K562 (cell line): ENCODE results near the gene EHBP1L1. TPM values are rescaled to one million over a fixed set of nuclear protein-coding genes. Genes with fewer than 3 reads are reported as not detected.
"Not testable (repeated sequence)": the region's sequence is repeated elsewhere in the genome, so short reads cannot be mapped to it uniquely, and the experiment has no call there.

ENCODE experiments used
- ATAC-seq: fragments of 200-7000 bp; cut with Tn5 transposase; 3 replicates; pipeline ENCODE4 v1.9.1; 2020; ENCODE audit warnings: moderate library complexity
- BruUV-seq: library from RNA; stranded (reverse); fragments of 400-500 nt; replicated peaks from 2 replicates; lab custom pipeline; 2021; lab: Mats Ljungman, UMichigan
- CTCF ChIA-PET: fragments of 300-600 bp; formaldehyde crosslinking; extraction: SDS; loops from one replicate; lab custom pipeline; 2021; ENCODE audit warnings: low intra/inter-chr PET ratio; lab: Yijun Ruan, JAX
- POLR2A ChIA-PET: fragments of 300-600, 350-650 bp; sonication (Branson Sonifier 250); formaldehyde crosslinking; extraction: SDS; loops from one replicate; lab custom pipeline; 2021; ENCODE audit warnings: antibody characterized with exemption, inconsistent platforms; lab: Yijun Ruan, JAX
- DNase-seq, 4 experiments: peaks; one replicate each; pipeline versions ENCODE4 v3.0.0 to v3.0.0-alpha.2; 2011 to 2018; ENCODE audit warnings: low spot score in 3 of 4, mixed read lengths in 3 of 4; ENCODE audit errors: extremely low read depth in 1 of 4
- FAIRE-seq: peaks from 2 replicates; lab custom pipeline; 2011; peaks lifted over from hg19 to GRCh38; lab: Jason Lieb, UNC
- H2AFZ ChIP-seq: 2 replicates; pipeline ENCODE4 v1.6.0; 2011; ENCODE audit warnings: low read depth, low read length, control low read depth, inconsistent platforms
- H3K27ac ChIP-seq: fragments of 200-600 bp; 3 replicates; pipeline ENCODE4 v1.8.0; 2011; ENCODE audit warnings: low read depth, mild to moderate bottlenecking, control low read depth, inconsistent platforms, low read length, moderate library complexity, mixed read lengths; ENCODE audit errors: extremely low read depth
- H3K27me3 ChIP-seq, 2 experiments: fragments of 300-600 bp in 1 of 2; 2 replicates in 1 of 2; 3 replicates in 1 of 2; pipeline versions ENCODE4 v1.6.0 to v1.8.0; 2011; ENCODE audit warnings: inconsistent platforms in 2 of 2, low read length in 2 of 2, mild to moderate bottlenecking in 1 of 2, mixed read lengths in 1 of 2, moderate library complexity in 1 of 2; ENCODE audit not compliant: control insufficient read depth in 2 of 2, insufficient read depth in 2 of 2
- H3K36me3 ChIP-seq: fragments of 300-600 bp; 3 replicates; pipeline ENCODE4 v1.8.0; 2011; ENCODE audit warnings: mild to moderate bottlenecking, low read length, inconsistent platforms; ENCODE audit not compliant: control insufficient read depth, insufficient read depth
- H3K4me1 ChIP-seq, 2 experiments: fragments of 200-600 bp in 1 of 2; replicated peaks in 1 of 2; 2 replicates in 1 of 2; 3 replicates in 1 of 2; pipeline versions ENCODE4 v1.5.1 to v1.8.0; 2011; ENCODE audit warnings: inconsistent platforms in 2 of 2, low read length in 2 of 2, mild to moderate bottlenecking in 1 of 2, mixed read lengths in 1 of 2, moderate library complexity in 1 of 2; ENCODE audit not compliant: control insufficient read depth in 2 of 2, insufficient read depth in 2 of 2
- H3K4me2 ChIP-seq: 2 replicates; pipeline ENCODE4 v1.6.1; 2011; ENCODE audit warnings: low read length, control low read depth, inconsistent platforms, mixed read lengths; ENCODE audit not compliant: insufficient read depth
- H3K4me3 ChIP-seq: fragments of 200-600 bp; sonication (generic), shearing (Covaris generic); 2 replicates; pipeline ENCODE4 v1.5.1; 2016; ENCODE audit warnings: control low read depth, inconsistent platforms
- H3K79me2 ChIP-seq: fragments of 200-600 bp; 3 replicates; pipeline ENCODE4 v1.8.0; 2011; ENCODE audit warnings: low read length, inconsistent platforms; ENCODE audit not compliant: control insufficient read depth, insufficient read depth
- H3K9ac ChIP-seq, 2 experiments: 2 replicates each; pipeline versions ENCODE4 v1.6.0 to v1.6.1; 2011; ENCODE audit warnings: low read depth in 2 of 2, low read length in 2 of 2, control low read depth in 1 of 2, inconsistent platforms in 1 of 2, mild to moderate bottlenecking in 1 of 2, mixed read lengths in 1 of 2; ENCODE audit not compliant: insufficient read depth in 1 of 2
- H3K9me1 ChIP-seq: one replicate; pipeline ENCODE4 v1.6.0; 2011; ENCODE audit warnings: inconsistent platforms, mild to moderate bottlenecking, low read length, moderate library complexity; ENCODE audit not compliant: control insufficient read depth, insufficient read depth
- H3K9me3 ChIP-seq: replicated peaks from 2 replicates; pipeline ENCODE4 v1.5.1; 2011; ENCODE audit warnings: low read depth, low read length, inconsistent platforms; ENCODE audit not compliant: control insufficient read depth, insufficient read depth
- H4K20me1 ChIP-seq: replicated peaks from 2 replicates; pipeline ENCODE4 v1.6.1; 2011; ENCODE audit warnings: low read length, inconsistent platforms, mixed read lengths; ENCODE audit not compliant: control insufficient read depth, insufficient read depth
- KDM1A ChIP-seq, 2 experiments: fragments of 450-650 bp; IDR thresholded peaks; 2 replicates each; pipeline ENCODE4 v1.6.1; 2016; ENCODE audit warnings: mild to moderate bottlenecking in 2 of 2
- NFIC ChIP-seq: fragments of 450-650 bp; IDR thresholded peaks from 2 replicates; pipeline ENCODE4 v1.6.1; 2017; ENCODE audit warnings: mild to moderate bottlenecking, inconsistent platforms
- SPI1 ChIP-seq: IDR thresholded peaks from 2 replicates; pipeline ENCODE4 v1.6.1; 2011; ENCODE audit warnings: low read depth, low read length, control low read depth, borderline replicate concordance
- ZNF384 ChIP-seq: IDR thresholded peaks from 2 replicates; pipeline ENCODE4 v1.6.1; 2012; ENCODE audit warnings: low read depth, low read length, improper control_type of control experiment
- WGBS: fragments of 100-300 bp; shearing (Covaris generic); methylation state at CpG from one replicate; pipeline ENCODE4 v1.1.6; 2016; ENCODE audit warnings: low coverage, mixed read lengths; ENCODE audit not compliant: insufficient coverage; ENCODE audit errors: missing lambda C conversion rate; 5-methylcytosine and 5-hydroxymethylcytosine counted together
- in situ Hi-C: fragments of 300-500 bp; cut with MboI; formaldehyde crosslinking; loops from 4 replicates; pipeline ENCODE4 v1.15.0; 2018; ENCODE audit warnings: inconsistent platforms, mixed read lengths
- intact Hi-C: fragments of 100-400 bp; cut with micrococcal nuclease; formaldehyde crosslinking; loops from 2 replicates; pipeline ENCODE4 v1.14.2; 2022
- polyA plus RNA-seq, 8 experiments: library from polyadenylated mRNA; depleted of rRNA in 4 of 8; stranded (reverse) in 5 of 8; unstranded in 3 of 8; fragments of >200 nt; fragmentation: Nextera tagmentation in 2 of 8; fragmentation: Illumina TruSeq in 1 of 8; extraction: Ambion mirVana in 2 of 8; extraction: Trizol in 1 of 8; gene quantifications; 2 replicates each; pipeline versions ENCODE4 v1.2.1 to v1.2.3, GENCODE V29; 2011 to 2014; ENCODE audit warnings: inconsistent platforms in 1 of 8, missing spikeins in 1 of 8
- total RNA-seq, 7 experiments: library from RNA; depleted of rRNA in 6 of 7; stranded (reverse); fragments of >200 nt in 6 of 7; fragmentation: Illumina TruSeq in 2 of 7; extraction: Trizol in 2 of 7; gene quantifications; 2 replicates each; pipeline versions ENCODE4 v1.2.1 to v1.2.3, GENCODE V29; 2011 to 2021; ENCODE audit warnings: low replicate concordance in 1 of 7

The EHBP1L1 gene
- total and polyA plus RNA-seq, 9 of the 15 experiments (the other 6 are each of a cell fraction or from before 2014, with no cell fraction given) = 0.03 to 87.1 (median 26.3) TPM

DNA sequence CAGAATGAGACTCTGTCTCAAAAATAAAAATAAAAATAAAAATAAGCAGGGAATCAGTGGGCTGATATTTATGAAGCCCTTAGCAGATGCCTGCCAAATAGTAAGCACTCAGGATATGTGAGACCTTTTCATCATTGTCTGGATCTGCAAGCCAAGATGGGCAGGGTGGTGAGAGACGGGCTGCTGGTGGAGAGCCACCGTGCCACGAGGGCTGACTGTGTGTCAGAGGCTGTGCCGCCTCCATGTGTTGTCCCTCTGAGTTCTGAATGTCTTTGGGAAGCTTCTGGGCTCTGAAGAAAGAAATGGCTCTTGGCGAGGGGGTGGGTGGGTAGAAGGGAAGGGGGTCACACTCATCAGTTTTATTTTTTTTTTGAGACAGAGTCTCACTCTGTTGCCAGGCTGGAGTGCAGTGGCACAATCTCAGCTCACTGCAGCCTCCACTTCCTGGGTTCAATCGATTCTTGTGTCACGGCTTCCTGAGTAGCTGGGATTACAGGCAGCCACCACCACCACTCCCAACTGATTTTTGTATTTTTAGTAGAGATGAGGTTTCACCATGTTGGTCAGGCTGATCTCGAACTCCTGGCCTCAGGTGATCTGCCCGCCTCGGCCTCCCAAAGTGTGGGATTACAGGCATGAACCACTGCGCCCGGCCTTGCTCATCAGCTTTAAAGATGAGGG is 10.8 kb upstream of the EHBP1L1 start:
- CTCF ChIA-PET = not testable (repeated sequence)

GRCh38 chr11:65565624-65566453 is 10.0 kb upstream of the EHBP1L1 start:
- Histone ChIP-seq H3K27me3 (no peaks in the 10 kb centered on the region), H3K27ac (no peak overlapping the region), H3K9me3 (no peaks in the 10 kb centered on the region), H4K20me1 (no peaks in the 10 kb centered on the region), H3K4me1 (peaks cover 14 to 34% of the 10 kb centered on the region in 2 experiments), H3K4me3 (no peak overlapping the region), H2AFZ (no peak overlapping the region), H3K79me2 (peaks cover 25% of the 10 kb centered on the region), H3K9me1 (no peaks in the 10 kb centered on the region), H3K4me2 (no peak overlapping the region), H3K9ac (no peak overlapping the region), H3K36me3 (no peaks in the 10 kb centered on the region)
- FAIRE-seq = no peak
- ChIA-PET CTCF (no interaction called here), POLR2A (interaction anchor here (1.1 to 2.1 kb wide), 2 partner anchors 59 to 140 kb away, joined by 4 to 5 read pairs; no protein-coding TSS in a partner anchor)
- peak in 1 of 2 experiments; percentile 64; a peak in 1 of 4 replicates for TF ChIP-seq KDM1A (IDR thresholded peaks at IDR 0.05)
- no peak for TF ChIP-seq NFIC
- TF ChIP-seq SPI1 = peak; percentile 78
- TF ChIP-seq ZNF384 = peak; percentile 9; the same call in 1 of the 2 replicates
- intact Hi-C loops = no loop called here
- in situ Hi-C loops = no loop called here
- 42% methylated on average over 7 of the region's 7 CpGs for WGBS
- BruUV-seq = no TSS peak
- ATAC-seq = no peak
- DNase-seq = no peak

More for the DNA sequence above, 10.8 kb upstream of the EHBP1L1 start:
- 81% methylated on average over 10 of the region's 12 CpGs for WGBS
- H2AFZ ChIP-seq, H3K27me3 ChIP-seq, H3K9me3 ChIP-seq, in situ Hi-C loops, intact Hi-C loops, H4K20me1 ChIP-seq, H3K4me3 ChIP-seq, BruUV-seq, H3K9me1 ChIP-seq, H3K27ac ChIP-seq, DNase-seq, FAIRE-seq, H3K4me2 ChIP-seq, H3K9ac ChIP-seq, ATAC-seq, H3K36me3 ChIP-seq: not testable (repeated sequence)
- peaks cover 18% of the 10 kb centered on the region for H3K79me2 ChIP-seq
- POLR2A ChIA-PET = interaction anchor here (1.1 to 2.1 kb wide), 2 partner anchors 59 to 139 kb away, joined by 4 to 5 read pairs; no protein-coding TSS in a partner anchor
- peaks cover 22 to 38% of the 10 kb centered on the region in 2 experiments for H3K4me1 ChIP-seq
